Stimulated activated memory B cell treated with anti-CD40 and anti-IgM and Interleukin-4, amounts not matched to agents 10 μg/mL and 1 μg/mL and 100 μg/mL, for 72 hours (primary cell): ENCODE data around the gene NAA60.
"Not testable (repeated sequence)": the region's sequence is repeated elsewhere in the genome, so short reads cannot be mapped to it uniquely, and the experiment has no call there.

Experiments used
- ATAC-seq: fragments of 150-1000 bp; cut with Tn5 transposase; 2 replicates; pipeline ENCODE4 v1.10.0; 2021
- H3K27ac Mint-ChIP-seq: one replicate; pipeline ENCODE4 v1.8.0; 2022; ENCODE audit warnings: mild to moderate bottlenecking, mixed read lengths
- H3K27me3 Mint-ChIP-seq: one replicate; pipeline ENCODE4 v1.8.0; 2022; ENCODE audit warnings: mixed read lengths
- H3K36me3 Mint-ChIP-seq: one replicate; pipeline ENCODE4 v1.8.0; 2022; ENCODE audit warnings: mixed read lengths
- H3K4me1 Mint-ChIP-seq: one replicate; pipeline ENCODE4 v1.8.0; 2022; ENCODE audit warnings: mixed read lengths
- H3K4me3 Mint-ChIP-seq: one replicate; pipeline ENCODE4 v1.8.0; 2022; ENCODE audit warnings: mild to moderate bottlenecking, moderate library complexity, mixed read lengths
- H3K9me3 Mint-ChIP-seq: one replicate; pipeline ENCODE4 v1.8.0; 2022; ENCODE audit warnings: mixed read lengths

Gene NAA60

DNA sequence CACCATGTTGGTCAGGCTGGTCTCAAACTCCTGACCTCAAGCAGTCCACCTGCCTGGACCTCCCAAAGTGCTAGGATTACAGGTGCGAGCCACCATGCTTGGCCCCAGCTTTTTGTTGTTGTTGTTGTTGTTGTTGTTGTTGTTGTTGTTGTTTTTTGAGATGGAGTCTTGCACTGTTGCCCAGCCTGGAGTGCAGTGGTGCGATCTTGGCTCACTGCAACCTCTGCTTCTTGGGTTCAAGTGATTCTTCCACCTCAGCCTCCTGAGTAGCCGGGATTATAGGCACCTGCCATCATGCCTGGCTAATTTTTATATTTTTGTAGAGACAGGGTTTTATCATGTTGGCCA is 30.1 kb downstream of the NAA60 start:
- not testable (repeated sequence) for ATAC-seq

DNA sequence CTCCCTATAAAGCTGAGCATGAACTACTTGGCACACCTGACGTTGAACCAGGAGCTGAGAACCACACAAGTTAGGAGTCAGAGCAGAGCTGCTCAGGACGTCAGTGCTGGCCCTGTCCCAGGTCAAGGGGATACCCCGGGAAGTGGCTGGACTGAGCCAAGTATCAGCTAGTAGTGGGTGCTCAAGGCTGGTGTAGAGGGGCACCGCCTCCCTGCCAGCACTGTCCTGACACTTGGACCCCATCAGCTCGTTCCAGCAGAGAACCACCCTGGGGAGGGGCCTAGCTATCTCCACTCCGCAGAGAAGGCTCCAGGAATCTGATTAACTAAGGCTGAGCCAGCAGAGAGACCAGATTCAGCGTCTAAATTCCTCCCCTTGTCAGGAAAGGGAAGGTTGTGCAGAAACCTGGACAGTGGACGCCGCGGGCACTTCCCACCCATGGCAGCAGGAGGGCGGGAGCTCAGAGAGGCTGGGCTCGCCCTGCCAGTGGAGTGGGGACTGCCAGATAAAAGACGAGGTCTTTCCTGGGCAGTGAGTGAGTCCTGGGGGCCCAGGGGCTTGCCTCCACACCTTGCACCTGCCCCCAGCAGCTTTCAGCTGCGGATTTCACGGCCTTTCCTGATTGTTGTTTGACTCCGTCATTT is 30.8 kb downstream of the NAA60 start:
- Mint-ChIP-seq H3K27ac (no peak overlapping the region), H3K4me1 (peaks cover 18% of the 10 kb centered on the region), H3K36me3 (peaks cover 50% of the 10 kb centered on the region), H3K4me3 (no peak overlapping the region), H3K9me3 (no peaks in the 10 kb centered on the region), H3K27me3 (no peaks in the 10 kb centered on the region)
- no peak for ATAC-seq

More for the DNA sequence above, 30.1 kb downstream of the NAA60 start:
- H3K9me3 Mint-ChIP-seq, H3K4me3 Mint-ChIP-seq, H3K27me3 Mint-ChIP-seq, H3K27ac Mint-ChIP-seq: not testable (repeated sequence)
- peaks cover 20% of the 10 kb centered on the region for H3K4me1 Mint-ChIP-seq
- peaks cover 44% of the 10 kb centered on the region for H3K36me3 Mint-ChIP-seq

DNA sequence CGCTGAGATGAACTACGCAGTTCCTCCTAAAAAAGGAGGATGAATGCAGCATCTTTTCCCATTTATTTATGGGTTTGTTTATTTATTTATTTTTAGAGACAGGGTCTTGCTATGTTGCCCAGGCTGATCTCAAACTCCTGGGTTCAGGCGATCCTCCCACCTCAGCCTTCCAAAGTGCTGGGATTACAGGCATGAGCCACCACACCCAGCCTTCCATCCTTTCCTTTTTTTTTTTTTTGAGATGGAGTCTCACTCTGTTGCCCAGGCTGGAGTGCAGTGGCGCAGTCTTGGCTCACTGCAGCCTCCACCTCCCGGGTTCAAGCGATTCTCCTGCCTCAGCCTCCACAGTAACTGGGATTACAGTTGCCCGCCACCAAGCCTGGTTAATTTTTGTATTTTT is 31.4 kb downstream of the NAA60 start:
- H3K9me3 Mint-ChIP-seq, H3K27me3 Mint-ChIP-seq, ATAC-seq, H3K4me3 Mint-ChIP-seq, H3K27ac Mint-ChIP-seq: not testable (repeated sequence)
- H3K36me3 Mint-ChIP-seq = peaks cover 56% of the 10 kb centered on the region
- H3K4me1 Mint-ChIP-seq = peaks cover 14% of the 10 kb centered on the region

DNA sequence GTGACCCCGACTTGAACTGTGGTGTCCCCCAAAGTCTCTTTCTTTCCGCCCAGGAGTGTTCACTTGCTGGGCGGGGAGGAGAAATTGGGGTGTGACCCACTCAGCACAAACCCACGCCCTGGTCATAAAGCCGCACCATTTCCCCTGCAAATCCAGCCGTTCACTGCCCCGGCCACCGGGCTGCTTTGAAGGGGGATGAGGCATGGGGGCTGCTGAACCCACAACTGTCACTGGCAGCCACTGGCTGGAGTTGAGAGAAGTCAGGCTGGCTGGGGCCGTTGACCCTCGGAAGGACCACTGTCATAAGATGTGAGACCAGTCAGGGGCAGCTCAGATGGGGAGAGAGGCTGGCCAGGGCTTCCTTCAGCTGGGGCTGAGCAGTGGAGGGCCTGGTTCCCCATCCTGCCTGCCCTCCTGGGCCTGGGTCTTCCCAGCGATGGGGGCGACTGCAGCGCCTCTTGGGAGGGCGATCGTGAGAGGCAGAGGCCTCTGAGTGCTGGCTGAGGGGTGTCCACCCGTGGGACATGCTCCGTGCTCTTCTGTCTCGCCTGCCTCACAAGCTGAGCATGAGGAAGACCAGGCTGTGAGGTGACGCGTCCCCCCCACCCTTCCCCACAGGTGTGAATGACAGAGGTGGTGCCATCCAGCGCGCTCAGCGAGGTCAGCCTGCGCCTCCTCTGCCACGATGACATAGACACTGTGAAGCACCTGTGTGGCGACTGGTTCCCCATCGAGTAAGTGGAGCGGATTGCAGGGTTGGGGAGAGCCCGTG is 32.3 kb downstream of the NAA60 start:
- Mint-ChIP-seq H3K4me3 (no peak overlapping the region), H3K27me3 (no peaks in the 10 kb centered on the region), H3K27ac (no peak overlapping the region), H3K9me3 (no peaks in the 10 kb centered on the region), H3K36me3 (peaks cover 54% of the 10 kb centered on the region), H3K4me1 (peaks cover 14% of the 10 kb centered on the region)
- ATAC-seq = no peak

DNA sequence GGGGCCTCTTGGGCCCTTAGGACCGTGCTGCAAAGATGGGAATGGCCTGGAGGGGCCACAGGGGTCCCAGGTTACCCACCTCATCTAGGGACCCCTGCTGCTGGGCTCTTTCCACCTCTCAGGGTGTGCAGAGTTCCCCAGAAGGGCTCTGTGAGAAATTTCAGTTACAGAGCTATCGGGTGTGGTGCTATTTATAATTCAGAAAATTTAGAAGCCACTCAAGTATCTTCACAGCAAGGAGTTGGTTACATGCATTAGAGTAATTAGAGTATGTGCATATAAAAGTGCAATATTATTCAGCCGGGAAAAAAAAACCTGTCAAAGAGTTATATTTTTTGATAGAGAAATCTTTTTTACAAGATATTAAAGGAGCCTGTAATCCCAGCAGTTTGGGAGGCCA is 32.9 kb downstream of the NAA60 start:
- Mint-ChIP-seq H3K4me1 (peaks cover 14% of the 10 kb centered on the region), H3K4me3 (no peak overlapping the region), H3K36me3 (peaks cover 57% of the 10 kb centered on the region), H3K9me3 (no peaks in the 10 kb centered on the region), H3K27ac (peak overlapping the region; percentile 32), H3K27me3 (no peaks in the 10 kb centered on the region)
- ATAC-seq = no peak

DNA sequence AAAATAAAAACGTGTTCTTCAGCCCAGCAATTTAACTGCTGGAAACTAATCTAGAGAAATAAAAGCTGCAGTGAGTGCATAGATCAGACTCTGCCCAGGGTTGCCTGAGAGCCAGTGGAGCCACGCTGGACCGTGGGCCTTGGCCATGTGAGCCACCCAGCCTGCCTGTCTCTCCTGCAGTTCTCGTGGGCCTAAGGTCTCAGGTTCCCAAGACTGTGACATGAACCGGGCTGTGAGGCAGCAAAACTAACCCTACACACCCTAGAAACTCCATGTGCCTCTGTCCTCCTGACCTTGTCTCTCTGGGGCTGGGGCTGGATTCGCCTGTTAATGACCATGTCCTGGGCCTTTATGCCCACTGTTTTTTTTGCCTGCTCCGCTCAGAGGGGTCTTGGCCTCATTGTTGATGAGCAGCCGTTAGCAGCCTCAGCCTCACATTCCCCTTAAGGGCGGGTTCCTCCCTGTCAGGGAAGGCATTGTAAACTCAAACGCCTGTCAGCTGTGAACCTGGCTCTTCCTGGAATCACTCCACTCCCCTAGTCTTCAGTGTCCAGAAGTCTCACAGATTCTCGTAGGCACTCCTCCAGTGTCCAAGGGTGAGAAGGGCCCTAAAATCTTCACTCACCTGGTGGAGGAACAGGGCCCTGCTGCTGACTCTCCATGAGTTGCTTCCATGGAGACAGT is 34.9 kb downstream of the NAA60 start:
- H3K4me3 Mint-ChIP-seq = no peak overlapping the region
- no peak for ATAC-seq
- no peaks in the 10 kb centered on the region for H3K27me3 Mint-ChIP-seq
- H3K27ac Mint-ChIP-seq = peak overlapping the region; percentile 62
- H3K4me1 Mint-ChIP-seq = peaks cover 14% of the 10 kb centered on the region
- peaks cover 60% of the 10 kb centered on the region for H3K36me3 Mint-ChIP-seq
- H3K9me3 Mint-ChIP-seq = no peaks in the 10 kb centered on the region

DNA sequence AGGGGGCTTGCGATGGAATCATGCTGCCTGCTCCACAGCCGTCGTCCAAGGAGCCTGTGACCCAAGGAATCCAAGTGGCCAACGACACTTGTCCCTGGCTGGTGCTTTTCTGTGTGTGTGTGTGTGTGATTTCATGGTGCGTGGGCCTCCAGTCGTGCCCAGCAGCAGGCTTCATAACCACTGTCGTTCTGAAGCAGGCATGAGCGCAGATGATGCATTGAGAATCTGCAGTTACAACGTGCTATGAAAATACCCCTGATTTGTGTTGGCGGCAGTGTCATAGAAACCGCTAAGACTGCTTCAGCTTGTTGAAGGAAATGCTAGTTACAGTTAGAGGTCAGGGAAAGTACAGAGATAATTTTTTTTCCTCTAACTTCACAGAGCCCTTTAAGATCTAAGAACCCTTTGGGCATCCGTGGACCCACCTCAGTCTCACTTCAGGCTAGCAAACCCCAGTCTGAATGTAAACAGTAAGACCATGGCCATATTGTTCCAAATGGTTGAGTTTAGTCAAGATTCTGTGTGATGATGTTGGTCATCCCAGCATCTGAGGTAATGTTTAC is 36.3 kb downstream of the NAA60 start:
- H3K27ac Mint-ChIP-seq = no peak overlapping the region
- no peak overlapping the region for H3K4me3 Mint-ChIP-seq
- H3K9me3 Mint-ChIP-seq = no peaks in the 10 kb centered on the region
- peaks cover 14% of the 10 kb centered on the region for H3K4me1 Mint-ChIP-seq
- peak; percentile 50 for ATAC-seq
- H3K27me3 Mint-ChIP-seq = no peaks in the 10 kb centered on the region
- peaks cover 70% of the 10 kb centered on the region for H3K36me3 Mint-ChIP-seq

DNA sequence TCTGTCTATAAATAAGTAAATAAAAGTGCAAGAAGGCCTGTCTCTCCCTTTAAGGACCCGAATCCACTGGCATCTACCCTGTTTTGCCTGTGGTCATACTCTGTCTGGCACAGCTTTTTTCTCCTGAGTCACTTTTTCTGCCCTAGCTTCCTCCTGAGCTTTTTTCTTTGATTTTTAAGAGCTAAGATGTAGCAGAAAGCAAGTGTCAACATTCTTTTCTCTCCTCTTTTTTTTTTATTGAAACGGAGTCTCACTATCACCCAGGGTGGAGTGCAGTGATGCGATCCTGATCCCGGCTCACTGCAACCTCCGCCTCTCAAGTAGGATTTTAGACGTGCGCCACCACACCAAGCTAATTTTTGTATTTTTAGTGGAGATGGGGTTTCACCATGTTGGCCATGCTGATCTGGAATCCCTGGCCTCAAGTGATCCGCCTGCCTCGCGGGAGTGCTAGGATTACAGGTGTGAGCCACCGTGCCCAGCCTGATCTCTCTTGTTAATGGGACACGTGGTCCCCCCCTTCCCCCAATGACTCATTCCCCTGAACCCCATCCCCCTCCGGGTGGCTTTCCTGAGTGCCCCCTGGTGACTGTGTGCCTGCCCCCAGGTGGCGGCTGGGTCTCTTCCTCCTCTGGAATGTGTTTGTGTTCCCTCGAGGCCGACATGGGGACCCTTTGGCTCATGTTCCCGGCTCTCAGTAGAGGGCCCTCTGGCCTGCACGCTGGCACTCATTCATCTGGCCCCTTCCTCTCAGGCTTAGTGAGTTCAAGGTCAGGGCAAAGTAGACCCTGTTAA is 37.6 kb downstream of the NAA60 start:
- H3K27ac Mint-ChIP-seq = no peak overlapping the region
- no peak overlapping the region for H3K4me3 Mint-ChIP-seq
- no peak for ATAC-seq
- H3K27me3 Mint-ChIP-seq = no peaks in the 10 kb centered on the region
- peaks cover 72% of the 10 kb centered on the region for H3K36me3 Mint-ChIP-seq
- no peaks in the 10 kb centered on the region for H3K9me3 Mint-ChIP-seq
- peaks cover 2% of the 10 kb centered on the region for H3K4me1 Mint-ChIP-seq

DNA sequence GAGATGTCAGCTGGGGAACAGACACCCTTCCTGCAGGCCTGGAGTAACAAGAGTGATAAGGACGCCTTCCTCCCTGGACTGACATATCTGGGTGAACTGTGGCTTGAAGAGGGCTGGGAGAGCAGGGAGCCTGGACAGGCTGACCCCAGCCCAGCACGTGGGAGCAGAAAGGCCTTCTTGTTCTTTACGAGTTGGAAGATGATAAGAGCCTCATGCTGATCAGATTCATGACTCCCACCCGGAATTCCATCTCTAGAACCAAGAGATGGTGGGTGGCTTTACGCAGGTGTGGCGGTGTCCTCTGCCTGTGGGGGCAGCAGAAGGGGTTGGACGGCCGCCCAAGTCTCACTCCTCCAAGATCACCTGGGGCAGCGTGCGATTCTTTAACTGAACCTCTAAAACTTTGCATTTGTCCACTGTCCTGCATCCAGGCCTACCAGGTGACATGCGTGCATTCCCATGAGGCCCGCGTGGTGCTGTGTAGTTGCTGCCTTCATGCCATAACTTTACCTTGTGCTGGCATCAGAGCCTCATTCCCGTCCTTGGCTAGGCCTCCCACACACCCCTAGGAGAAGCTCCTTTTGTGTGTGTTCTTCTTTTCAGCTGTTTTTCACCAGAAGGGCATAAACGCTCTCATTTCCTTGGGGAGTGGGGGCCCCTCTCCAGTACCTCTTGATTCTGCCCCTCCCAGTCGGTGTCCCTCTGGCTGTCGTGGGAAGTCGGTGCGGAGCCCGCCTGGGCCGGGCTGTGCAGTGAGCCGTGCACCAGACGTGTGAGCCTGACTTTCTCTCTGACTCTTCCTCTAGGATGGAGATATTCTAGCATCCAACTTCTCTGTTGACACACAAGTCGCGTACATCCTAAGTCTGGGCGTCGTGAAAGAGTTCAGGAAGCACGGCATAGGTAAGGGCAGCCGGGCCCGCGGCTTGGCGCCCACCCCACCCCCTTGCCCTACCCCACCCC is 38.5 kb downstream of the NAA60 start:
- no peak for ATAC-seq
- Mint-ChIP-seq H3K36me3 (peaks cover 70% of the 10 kb centered on the region), H3K27me3 (no peaks in the 10 kb centered on the region), H3K4me1 (no peaks in the 10 kb centered on the region), H3K9me3 (no peaks in the 10 kb centered on the region), H3K27ac (no peak overlapping the region), H3K4me3 (no peak overlapping the region)

DNA sequence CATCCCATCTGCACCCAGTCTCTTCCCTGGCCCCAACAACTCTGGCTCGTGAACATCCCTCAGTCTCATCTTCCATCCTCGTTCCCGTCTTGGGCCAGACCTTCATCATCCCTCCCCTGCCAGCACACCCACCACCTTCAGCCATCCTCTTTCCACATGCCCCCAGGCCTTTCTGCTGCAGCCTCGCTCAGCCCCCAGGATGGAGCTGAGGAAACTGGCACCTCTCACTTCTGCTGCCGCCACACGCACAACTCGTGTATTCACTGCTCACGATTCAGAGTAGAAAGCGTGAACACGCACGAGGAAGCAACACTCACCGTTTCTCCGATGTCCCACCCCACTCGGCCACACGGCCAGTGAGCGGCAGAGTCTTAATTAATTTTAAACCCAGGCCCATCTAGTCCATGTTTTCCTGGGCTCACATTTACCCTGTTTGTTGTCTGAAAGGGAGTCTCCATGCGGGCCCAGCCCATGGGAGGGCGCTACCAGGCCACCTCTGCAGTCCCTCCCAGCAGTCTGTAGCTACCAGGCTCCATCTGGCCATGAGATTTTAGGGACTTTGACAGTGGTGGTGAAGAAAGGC is 39.3 kb downstream of the NAA60 start:
- H3K27me3 Mint-ChIP-seq = no peaks in the 10 kb centered on the region
- H3K27ac Mint-ChIP-seq = no peak overlapping the region
- peaks cover 74% of the 10 kb centered on the region for H3K36me3 Mint-ChIP-seq
- no peak overlapping the region for H3K4me3 Mint-ChIP-seq
- ATAC-seq = no peak
- H3K9me3 Mint-ChIP-seq = no peaks in the 10 kb centered on the region
- H3K4me1 Mint-ChIP-seq = no peaks in the 10 kb centered on the region

DNA sequence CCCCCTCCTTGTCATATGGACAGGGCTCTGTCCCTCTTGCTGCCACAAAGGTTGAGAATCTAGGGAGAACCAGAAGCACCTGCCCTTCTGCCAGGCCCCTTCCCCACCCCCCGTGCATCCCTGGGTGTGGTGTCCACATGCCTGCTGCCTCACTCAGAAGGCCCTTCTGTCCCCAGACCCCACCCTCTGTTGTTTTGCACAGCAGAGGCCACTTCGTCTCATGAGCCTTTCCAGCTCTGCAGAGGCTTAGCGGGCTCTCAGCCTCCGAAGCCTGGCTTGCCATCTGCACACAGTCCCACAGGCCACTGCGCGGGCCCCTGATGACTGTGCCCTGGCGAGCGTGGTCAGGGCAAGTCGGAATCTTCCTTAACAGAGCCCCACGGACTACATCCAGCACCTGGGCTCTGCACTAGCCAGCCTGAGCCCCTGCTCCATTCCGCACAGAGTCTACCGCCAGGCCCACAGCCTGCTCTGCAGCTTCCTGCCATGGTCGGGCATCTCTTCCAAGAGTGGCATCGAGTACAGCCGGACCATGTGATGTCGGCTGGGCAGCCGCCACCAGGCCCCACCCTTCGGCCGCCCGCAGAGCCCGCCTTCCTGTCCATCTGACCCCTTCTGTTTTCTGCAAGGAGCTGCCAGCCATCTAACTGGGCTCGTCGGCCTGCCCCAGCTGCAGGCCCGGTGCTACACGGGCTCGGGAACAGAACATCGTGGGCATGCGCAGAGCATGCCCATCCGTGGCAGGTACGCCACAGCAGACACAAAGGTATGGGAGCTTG is 41.0 kb downstream of the NAA60 start:
- Mint-ChIP-seq H3K36me3 (peaks cover 64% of the 10 kb centered on the region), H3K4me1 (no peaks in the 10 kb centered on the region), H3K27me3 (no peaks in the 10 kb centered on the region), H3K4me3 (no peak overlapping the region), H3K9me3 (no peaks in the 10 kb centered on the region), H3K27ac (no peak overlapping the region)
- no peak for ATAC-seq

DNA sequence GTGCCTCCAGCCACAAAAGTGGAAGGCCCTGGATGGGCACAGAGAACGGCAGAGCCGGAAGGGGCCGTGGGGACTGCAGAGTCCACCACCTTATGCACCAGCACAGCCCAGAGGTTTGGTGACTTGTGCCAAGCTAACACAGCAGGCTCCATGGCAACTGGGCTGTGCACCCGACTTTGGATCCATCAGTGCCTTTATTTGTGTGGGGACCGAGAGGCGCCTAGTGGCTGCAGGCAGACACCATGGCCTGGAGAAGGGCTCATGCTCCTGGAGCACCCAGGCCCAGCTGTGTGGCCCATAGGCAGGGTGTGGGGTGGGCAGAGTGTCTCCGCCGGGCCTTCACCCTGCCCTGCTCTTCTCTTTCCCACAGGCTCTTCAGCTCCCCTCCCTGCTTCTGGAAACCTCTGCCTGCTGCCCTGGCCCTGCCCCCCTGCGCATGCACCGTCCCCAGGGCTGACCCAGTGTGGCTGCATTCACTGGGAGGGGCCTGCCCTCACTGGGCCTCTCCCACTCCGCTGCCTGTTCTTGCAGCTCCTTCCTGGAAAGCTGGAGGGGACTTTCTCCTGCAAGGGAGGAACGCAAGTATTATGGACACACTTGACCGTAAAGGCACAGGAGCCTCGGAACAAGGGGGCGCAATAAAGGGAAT is 41.7 kb downstream of the NAA60 start:
- ATAC-seq = no peak
- Mint-ChIP-seq H3K4me1 (no peaks in the 10 kb centered on the region), H3K36me3 (peaks cover 60% of the 10 kb centered on the region), H3K9me3 (no peaks in the 10 kb centered on the region), H3K27ac (no peak overlapping the region), H3K4me3 (no peak overlapping the region), H3K27me3 (no peaks in the 10 kb centered on the region)
